Memory B cell (primary cell): ENCODE data around the gene ATP5F1D.

ENCODE experiments used
- ATAC-seq: fragments of 150-1000 bp; cut with Tn5 transposase; 2 replicates; pipeline ENCODE4 v1.10.0; 2021; ENCODE audit warnings: low read depth, mild to moderate bottlenecking, moderate library complexity
- DNase-seq, 2 donors: peaks; one replicate each; pipeline ENCODE4 v3.0.0; 2022; ENCODE audit warnings: low spot score in 2 of 2
- H3K27ac Mint-ChIP-seq: one replicate; pipeline ENCODE4 v1.8.0; 2022; ENCODE audit warnings: mild to moderate bottlenecking, moderate library complexity, mixed read lengths
- H3K27me3 Mint-ChIP-seq: one replicate; pipeline ENCODE4 v1.8.0; 2022; ENCODE audit warnings: mixed read lengths
- H3K36me3 Mint-ChIP-seq: one replicate; pipeline ENCODE4 v1.8.0; 2022; ENCODE audit warnings: mild to moderate bottlenecking, mixed read lengths
- H3K4me1 Mint-ChIP-seq: one replicate; pipeline ENCODE4 v1.8.0; 2022; ENCODE audit warnings: mixed read lengths
- H3K4me3 Mint-ChIP-seq: one replicate; pipeline ENCODE4 v1.8.0; 2022; ENCODE audit warnings: mild to moderate bottlenecking, moderate library complexity, mixed read lengths
- H3K9me3 Mint-ChIP-seq: one replicate; pipeline ENCODE4 v1.8.0; 2022; ENCODE audit warnings: mixed read lengths

ATP5F1D gene

DNA sequence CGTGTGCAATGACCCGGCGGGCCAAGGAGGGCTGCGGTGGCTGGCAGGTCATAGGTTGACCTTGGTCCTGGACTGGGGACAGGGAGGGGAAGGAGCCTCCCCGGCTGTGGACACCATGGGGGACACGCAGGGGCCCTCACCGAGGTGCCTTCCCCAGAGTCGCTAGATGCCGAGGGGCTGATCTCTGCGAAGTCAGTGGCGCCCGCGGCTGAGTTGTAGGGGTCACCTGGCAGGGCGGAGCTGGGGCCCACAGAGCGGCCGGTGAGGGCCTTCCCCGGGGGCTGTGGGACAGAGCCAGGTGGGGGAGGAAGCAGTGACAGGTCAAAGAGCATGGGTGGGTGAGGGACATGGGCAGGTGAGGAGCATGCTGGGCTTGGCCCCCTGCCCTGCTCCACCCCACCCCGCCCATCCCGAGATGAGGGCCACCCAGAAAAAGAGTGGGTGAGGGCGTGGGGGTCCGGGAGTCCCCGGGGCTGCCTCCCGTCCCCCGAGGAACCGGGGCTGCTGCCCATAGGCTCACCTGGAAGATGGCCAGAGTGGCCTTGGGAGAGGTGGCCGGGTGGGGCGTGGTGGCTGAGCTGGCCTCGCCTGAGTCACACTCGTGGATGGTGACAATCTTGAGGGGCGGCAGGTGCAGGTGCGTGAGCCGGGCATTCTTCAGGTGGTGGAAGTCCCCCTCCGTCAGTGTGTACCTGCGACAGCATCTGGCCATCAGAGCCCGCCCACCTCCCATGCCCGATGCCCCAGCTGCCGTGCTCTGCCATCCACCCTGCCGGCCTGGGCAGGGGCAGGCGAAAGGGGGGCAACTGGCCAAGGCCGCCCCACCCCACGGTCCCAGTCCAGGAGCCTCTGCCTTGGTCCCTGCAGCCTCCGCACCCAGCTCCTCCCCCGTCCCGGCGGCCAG lies 7.2 kb upstream of the ATP5F1D start:
- DNase-seq (no peak), ATAC-seq (no peak)
- Mint-ChIP-seq H3K4me1 (peaks cover 8% of the 10 kb centered on the region), H3K27ac (no peak overlapping the region), H3K4me3 (no peak overlapping the region), H3K36me3 (no peaks in the 10 kb centered on the region), H3K27me3 (peaks cover 8% of the 10 kb centered on the region), H3K9me3 (no peaks in the 10 kb centered on the region)

DNA sequence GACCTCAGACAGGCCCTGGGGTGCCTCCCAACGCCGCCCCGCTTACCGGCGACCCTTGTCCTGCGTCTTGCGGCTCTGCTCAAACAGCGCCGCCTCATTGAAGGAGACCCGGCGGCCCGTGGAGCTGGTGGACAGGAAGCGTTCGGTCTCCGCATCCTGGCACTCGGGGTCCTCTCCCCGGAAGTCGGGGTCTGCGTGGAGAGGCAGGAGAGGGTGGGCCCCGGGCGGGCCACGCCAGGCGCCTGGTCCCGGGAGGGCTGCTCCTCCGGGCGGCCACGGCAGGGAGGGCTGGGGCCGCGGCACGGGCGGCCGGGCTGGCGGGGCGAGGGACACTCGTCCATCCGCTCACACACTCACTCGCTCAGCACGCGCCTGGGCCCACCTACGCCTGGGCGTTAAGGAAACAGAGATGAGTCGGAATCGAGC lies 6.6 kb upstream of the ATP5F1D start:
- Mint-ChIP-seq H3K4me3 (no peak overlapping the region), H3K27ac (no peak overlapping the region), H3K36me3 (no peaks in the 10 kb centered on the region), H3K4me1 (peaks cover 8% of the 10 kb centered on the region), H3K27me3 (peaks cover 8% of the 10 kb centered on the region), H3K9me3 (no peaks in the 10 kb centered on the region)
- DNase-seq (no peak), ATAC-seq (no peak)

GRCh38 chr19:1235625-1236538 lies 5.7 kb upstream of the ATP5F1D start:
- Mint-ChIP-seq H3K36me3 (no peaks in the 10 kb centered on the region), H3K27ac (no peak overlapping the region), H3K4me3 (peak overlapping the region; percentile 55), H3K4me1 (peaks cover 8% of the 10 kb centered on the region), H3K27me3 (peaks cover 8% of the 10 kb centered on the region), H3K9me3 (no peaks in the 10 kb centered on the region)
- DNase-seq (no peak), ATAC-seq (no peak)

- Mint-ChIP-seq H3K27me3 (peaks cover 10% of the 10 kb centered on the region), H3K27ac (no peak overlapping the region), H3K4me3 (peak overlapping the region; percentile 55), H3K9me3 (no peaks in the 10 kb centered on the region), H3K4me1 (peaks cover 11% of the 10 kb centered on the region), H3K36me3 (no peaks in the 10 kb centered on the region)
- ATAC-seq: no peak
- no peak for DNase-seq
Observed at GRCh38 chr19:1236576-1236975, 5.0 kb upstream of the ATP5F1D start.

GRCh38 chr19:1237027-1237659 lies 4.4 kb upstream of the ATP5F1D start:
- Mint-ChIP-seq H3K27me3 (peaks cover 10% of the 10 kb centered on the region), H3K4me1 (peaks cover 11% of the 10 kb centered on the region), H3K36me3 (no peaks in the 10 kb centered on the region), H3K27ac (no peak overlapping the region), H3K4me3 (peak overlapping the region; percentile 71), H3K9me3 (no peaks in the 10 kb centered on the region)
- ATAC-seq (no peak), DNase-seq (no peak)

DNA sequence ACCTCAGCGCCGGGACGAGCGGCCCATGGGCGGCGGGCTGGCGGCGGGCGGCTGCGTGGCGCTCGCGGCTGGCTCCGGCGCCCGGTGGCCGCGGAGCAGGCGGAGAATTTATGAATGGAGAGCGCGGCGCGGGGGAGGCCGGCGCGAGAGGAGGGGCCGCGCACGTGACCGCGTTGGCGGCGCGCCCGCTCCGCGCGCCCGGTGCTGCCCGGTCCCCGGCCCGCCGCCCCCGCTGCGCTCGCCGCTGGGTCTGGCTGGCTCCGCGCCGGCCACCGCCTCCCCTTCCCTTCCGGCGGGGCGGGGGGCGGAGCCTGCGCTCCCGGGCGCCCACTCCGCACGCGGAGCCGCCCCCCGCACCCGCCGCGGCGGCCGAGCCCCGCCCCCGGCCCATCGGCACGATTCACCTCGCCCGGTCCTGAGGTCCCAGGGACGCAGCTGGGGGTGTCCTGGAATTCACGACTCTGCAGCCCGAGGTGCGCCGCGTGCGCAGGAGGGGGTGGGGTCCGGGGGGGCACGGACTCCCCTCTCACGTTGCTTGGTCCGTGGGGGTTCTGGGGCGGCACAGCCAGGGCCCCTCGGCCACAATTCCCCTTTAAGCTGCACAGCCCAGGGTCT lies 3.7 kb upstream of the ATP5F1D start, which contains the start of gene CBARP:
TSS of gene CBARP (minus strand) at position 252 of the 615 bp plus-strand sequence. CDS start 1,905 bp downstream, outside the sequence.
- H3K4me3 Mint-ChIP-seq: peak within 1 kb of the TSS; percentile 83
- no peak for ATAC-seq
- no peaks in the 10 kb centered on the region for H3K36me3 Mint-ChIP-seq
- peaks cover 13% of the 10 kb centered on the region for H3K4me1 Mint-ChIP-seq
- peak within 1 kb of the TSS; percentile 87 for H3K27ac Mint-ChIP-seq
- no peaks in the 10 kb centered on the region for H3K9me3 Mint-ChIP-seq
- no peak for DNase-seq
- H3K27me3 Mint-ChIP-seq: peaks cover 10% of the 10 kb centered on the region

DNA sequence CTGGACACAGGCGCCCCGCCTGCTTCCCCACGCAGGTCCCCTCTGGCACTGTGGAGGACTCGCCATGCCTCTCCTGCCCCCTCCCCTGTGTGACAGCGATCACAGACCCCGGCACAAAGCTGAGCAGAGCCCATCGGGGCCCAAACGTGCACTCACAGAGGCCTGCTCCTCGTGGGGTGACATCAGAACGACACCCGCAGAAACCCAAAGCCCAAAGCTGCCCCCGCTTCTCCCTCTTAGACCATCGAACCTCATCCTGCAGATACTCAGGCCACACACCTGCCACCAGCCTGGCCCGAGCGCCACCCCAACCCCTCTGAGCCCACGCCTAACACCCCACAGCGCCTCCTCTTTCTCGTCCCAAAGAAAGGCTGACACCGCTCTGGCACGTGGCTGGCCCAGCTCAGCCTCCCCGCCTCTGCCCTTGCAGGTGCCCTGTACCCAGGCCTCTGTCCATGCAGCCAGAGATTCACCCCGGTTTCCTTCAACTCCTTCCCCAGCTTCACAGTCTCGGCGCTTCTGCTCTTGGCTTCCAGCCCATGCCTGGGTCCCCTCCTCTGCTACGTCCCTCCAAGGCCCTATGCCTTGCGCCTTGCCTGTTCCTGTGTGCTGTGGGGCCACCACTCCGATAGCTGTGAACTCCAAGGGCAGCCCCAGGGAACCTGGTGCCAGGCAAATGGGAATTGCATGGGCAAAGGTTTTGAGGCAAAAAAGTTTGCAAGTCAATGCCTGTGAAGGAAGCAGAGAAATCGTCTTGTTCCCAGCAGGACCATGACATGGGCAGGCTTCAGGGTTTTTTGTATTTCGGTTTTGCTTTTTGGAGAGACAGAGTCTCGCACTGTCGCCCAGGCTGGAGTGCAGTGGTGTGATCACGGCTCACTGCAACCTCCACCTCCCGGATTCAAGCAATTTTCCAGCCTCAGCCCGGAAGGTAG lies 2.9 kb upstream of the ATP5F1D start:
- DNase-seq (no peak), ATAC-seq (no peak)
- Mint-ChIP-seq H3K27me3 (peaks cover 10% of the 10 kb centered on the region), H3K27ac (peak overlapping the region; percentile 87), H3K4me1 (peaks cover 13% of the 10 kb centered on the region), H3K9me3 (no peaks in the 10 kb centered on the region), H3K36me3 (no peaks in the 10 kb centered on the region), H3K4me3 (peak overlapping the region; percentile 83)

- Mint-ChIP-seq H3K27ac (peak overlapping the region; percentile 87), H3K4me3 (peak overlapping the region; percentile 34)
Observed at GRCh38 chr19:1239420-1239795, 2.1 kb upstream of the ATP5F1D start.

GRCh38 chr19:1239796-1240737 lies 1.5 kb upstream of the ATP5F1D start:
- H3K27me3 Mint-ChIP-seq: peaks cover 10% of the 10 kb centered on the region
- DNase-seq (peak; percentile 95 to 97), ATAC-seq (peak; percentile 65)
- H3K4me1 Mint-ChIP-seq: peaks cover 16% of the 10 kb centered on the region
- H3K27ac Mint-ChIP-seq: peak overlapping the region; percentile 87
- H3K36me3 Mint-ChIP-seq: no peaks in the 10 kb centered on the region
- peak overlapping the region; percentile 59 for H3K4me3 Mint-ChIP-seq
- no peaks in the 10 kb centered on the region for H3K9me3 Mint-ChIP-seq

More at GRCh38 chr19:1239420-1239795, 2.1 kb upstream of the ATP5F1D start:
- Mint-ChIP-seq H3K36me3 (no peaks in the 10 kb centered on the region), H3K9me3 (no peaks in the 10 kb centered on the region), H3K27me3 (peaks cover 10% of the 10 kb centered on the region), H3K4me1 (peaks cover 13% of the 10 kb centered on the region)
- ATAC-seq (no peak), DNase-seq (no peak)

- Mint-ChIP-seq H3K27ac (no peak overlapping the region), H3K9me3 (no peaks in the 10 kb centered on the region), H3K36me3 (no peaks in the 10 kb centered on the region), H3K4me3 (peak overlapping the region; percentile 84), H3K27me3 (peaks cover 10% of the 10 kb centered on the region), H3K4me1 (peaks cover 16% of the 10 kb centered on the region)
- no peak for ATAC-seq
- DNase-seq: no peak
Observed at GRCh38 chr19:1240925-1241324, 626 bp upstream of the ATP5F1D start.

- Mint-ChIP-seq H3K36me3 (no peaks in the 10 kb centered on the region), H3K4me3 (peak overlapping the region; percentile 74), H3K27ac (peak overlapping the region; percentile 83), H3K4me1 (peaks cover 8% of the 10 kb centered on the region), H3K27me3 (peaks cover 2% of the 10 kb centered on the region), H3K9me3 (no peaks in the 10 kb centered on the region)
- ATAC-seq: peak; percentile 47
- peak; percentile 91 to 94 for DNase-seq
Observed at GRCh38 chr19:1243768-1244692, 2.5 kb downstream of the ATP5F1D start.
